GM12874 (cell line): Measurements from ENCODE around the gene CADM3.

Experiments used
- TF ChIP-seq, protein P1 (sequence below): IDR thresholded peaks from 2 replicates; pipeline ENCODE4 v1.5.1; 2011; ENCODE audit warnings: low read depth, mild to moderate bottlenecking, control low read depth, low read length, moderate library complexity; ENCODE audit not compliant: insufficient read depth

The CADM3 gene

DNA sequence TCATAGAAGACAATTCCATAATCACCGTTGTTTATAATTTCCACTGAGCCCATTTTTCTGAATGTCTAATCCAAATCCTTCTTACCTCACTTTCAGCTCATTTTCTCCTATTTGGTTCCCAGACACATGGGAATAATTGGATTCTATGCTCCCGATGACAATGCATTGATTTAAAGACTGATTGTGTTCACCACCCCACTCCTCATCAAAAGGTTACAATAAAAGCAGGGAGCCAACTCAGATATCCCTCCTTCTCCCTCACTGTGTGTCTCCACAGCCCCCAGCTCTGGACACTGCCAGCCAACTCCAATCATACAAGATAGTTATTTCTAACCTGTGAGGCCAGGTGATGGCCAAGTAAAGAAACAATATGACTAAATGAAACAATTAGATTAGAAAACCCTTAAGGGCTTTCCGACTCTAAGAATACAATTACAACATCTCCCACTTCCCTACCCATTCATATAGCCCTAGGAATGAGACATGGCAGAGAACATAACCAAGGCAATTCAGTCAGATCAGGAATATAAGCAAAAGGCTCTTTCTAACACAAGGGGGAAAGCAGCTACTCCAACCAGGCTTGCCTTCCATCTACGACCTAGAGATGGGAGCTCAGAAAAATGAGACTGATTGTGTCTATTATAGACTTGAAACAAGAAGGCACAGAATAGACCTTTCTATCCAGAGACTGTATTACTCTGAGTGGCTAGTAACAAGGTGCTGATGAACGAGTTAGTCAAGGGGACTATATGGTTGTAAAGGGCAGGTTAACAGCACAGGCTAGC is 28.5 kb upstream of the CADM3 start:
- TF ChIP-seq, protein P1, sequence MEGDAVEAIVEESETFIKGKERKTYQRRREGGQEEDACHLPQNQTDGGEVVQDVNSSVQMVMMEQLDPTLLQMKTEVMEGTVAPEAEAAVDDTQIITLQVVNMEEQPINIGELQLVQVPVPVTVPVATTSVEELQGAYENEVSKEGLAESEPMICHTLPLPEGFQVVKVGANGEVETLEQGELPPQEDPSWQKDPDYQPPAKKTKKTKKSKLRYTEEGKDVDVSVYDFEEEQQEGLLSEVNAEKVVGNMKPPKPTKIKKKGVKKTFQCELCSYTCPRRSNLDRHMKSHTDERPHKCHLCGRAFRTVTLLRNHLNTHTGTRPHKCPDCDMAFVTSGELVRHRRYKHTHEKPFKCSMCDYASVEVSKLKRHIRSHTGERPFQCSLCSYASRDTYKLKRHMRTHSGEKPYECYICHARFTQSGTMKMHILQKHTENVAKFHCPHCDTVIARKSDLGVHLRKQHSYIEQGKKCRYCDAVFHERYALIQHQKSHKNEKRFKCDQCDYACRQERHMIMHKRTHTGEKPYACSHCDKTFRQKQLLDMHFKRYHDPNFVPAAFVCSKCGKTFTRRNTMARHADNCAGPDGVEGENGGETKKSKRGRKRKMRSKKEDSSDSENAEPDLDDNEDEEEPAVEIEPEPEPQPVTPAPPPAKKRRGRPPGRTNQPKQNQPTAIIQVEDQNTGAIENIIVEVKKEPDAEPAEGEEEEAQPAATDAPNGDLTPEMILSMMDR: no peak

DNA sequence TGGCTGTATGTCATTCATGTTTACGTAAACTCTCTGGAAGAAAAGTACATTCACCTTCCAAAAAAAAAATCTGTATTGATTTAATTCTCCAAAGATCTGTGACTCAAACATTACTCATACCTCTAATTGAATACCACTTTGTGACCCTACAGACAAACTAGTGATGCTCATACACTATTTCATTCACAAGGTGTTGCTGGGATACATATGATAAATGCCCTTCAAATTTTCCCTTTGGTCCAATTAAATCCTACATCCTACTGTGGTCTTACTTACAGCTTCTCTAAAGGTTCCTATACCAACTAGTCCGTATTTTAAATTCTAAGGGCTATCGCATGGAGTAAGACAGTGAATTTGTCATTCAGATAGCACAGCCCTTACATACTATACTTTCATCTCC is 26.8 kb upstream of the CADM3 start:
- TF ChIP-seq, protein P1: no peak

DNA sequence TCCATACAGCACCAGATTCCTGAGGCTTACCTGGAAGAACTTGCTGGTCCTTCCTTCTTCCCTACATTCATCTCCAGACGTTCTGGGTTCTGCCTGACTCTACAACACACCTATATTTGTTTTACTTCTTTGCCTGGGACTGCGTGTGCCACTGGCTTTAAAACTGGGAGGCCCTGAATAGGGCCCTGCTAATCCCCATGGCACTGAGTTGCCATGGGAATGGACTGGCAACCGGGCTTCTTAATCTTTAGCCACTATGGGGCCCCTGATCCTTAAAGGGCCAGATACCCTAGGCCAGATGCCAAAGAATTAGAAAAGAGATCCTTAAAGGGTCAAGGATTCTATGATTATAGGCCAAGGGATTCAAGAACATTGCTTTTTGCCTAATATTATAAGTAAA is 24.4 kb upstream of the CADM3 start:
- TF ChIP-seq, protein P1: no peak

DNA sequence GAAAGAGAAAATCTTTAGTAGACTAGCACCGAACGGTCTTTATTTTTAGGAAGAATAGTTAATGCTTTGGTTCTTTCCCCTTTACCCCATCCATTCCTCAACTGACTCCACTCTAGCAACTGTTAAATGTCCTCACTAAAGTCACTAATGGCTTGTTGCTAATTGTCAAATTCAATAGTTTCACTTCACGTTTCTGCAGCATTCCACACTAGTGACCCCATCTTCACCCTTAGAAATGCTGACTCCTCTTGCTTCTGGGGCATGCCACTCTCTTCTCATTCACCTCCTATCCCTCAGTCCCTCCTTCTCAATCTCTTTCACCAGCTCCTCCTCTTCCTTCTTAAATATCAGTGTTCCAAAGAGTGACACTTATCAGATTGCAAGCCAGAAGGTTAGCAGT is 19.4 kb upstream of the CADM3 start:
- TF ChIP-seq, protein P1: no peak

DNA sequence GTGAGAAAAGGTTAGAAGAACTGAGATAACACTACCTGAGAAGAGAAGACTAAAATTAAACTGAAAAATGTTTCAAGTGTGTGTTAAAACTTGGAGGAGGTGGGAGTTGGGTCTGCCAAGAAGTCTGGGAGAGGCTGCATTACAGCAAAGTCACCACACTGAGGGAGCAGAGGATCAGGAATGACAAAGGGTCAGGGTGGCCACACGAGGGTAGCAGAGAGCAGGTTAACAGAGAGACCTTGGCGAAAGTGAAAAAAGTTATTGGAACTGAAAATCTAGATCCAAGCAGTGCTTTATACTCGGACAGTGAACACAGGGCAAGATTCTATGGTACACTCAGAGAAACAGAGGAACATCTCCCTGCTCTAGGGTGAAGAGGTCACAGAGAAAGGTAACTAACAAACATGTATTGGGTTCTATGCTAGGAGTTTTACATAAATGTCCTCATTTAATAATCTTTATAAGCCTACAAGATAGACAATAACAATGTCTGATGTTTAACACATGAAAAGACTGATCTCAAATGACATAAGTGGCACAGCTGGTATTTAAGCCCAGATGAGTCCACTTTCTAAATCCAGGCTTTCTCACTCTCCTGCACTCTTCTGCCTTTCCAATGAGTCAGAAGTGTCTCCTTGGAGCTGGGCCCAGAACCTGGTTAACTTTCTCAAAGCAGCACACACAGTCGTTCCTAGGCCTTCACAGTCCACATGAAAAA is 10.3 kb upstream of the CADM3 start:
- TF ChIP-seq, protein P1: peak; percentile 91

DNA sequence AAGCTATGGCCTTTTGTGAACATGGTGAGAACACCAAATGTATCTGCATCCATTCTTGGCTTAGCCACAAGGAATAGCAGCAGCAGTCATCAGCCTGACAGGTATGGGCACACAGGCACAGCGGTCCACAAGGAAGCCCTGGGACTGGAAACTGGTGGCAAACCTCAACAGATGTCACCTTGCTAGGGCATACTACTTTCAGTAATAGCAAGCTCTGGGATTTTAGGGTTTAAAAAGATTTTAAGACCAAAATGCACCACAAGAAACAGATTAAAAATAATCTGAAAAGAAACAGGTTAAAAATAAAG is 9.7 kb upstream of the CADM3 start:
- TF ChIP-seq, protein P1: no peak

DNA sequence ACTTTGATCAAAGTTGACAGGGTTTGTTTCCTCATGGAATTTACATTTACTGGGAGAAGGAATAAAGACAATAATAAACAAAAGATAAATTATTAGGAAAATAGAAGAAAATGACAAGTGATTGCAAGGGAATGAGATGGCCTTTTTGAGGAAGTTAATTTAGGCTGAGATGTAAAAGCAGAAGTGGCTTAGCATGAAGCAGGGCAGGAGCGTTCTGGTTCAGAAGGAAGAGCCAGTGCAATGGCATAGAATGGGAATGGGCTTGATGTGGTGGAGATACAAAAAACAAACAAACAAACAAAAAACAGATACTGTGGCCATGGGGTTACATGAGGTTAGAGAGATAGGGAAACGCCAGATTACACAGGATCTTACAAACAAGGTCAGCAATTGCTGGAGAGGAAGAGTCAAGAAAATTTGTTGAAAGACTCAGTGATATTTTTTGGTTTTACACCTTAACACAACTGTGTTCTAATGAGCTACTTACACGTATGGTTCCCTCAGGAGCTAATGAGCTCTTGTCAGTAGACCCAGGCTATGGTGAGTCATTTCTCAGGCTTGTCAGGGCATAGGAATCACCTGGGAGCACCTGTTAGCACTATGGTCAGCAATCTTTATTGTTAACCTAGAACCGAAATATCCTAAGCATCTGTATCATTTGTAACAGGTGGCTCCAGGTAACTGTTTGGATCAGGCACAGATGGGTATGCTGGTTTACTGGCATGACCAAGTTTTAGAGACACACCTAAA is 8.7 kb upstream of the CADM3 start:
- TF ChIP-seq, protein P1: no peak
